HepG2 (cell line): Measurements from ENCODE around the gene IQCE. TPM values are rescaled to one million over a fixed set of nuclear protein-coding genes. Genes with fewer than 3 reads are reported as not detected.

ENCODE experiments used
- AGO2 ChIP-seq: fragments of 200-400 bp; formaldehyde crosslinking; optimal IDR thresholded peaks from 2 replicates; pipeline ENCODE3; 2017; ENCODE audit warnings: mild to moderate bottlenecking, low read depth, low read length, moderate library complexity
- CBFB ChIP-seq: sonication (generic); formaldehyde crosslinking; IDR thresholded peaks from 2 replicates; pipeline ENCODE4 v1.4.0; 2020; ENCODE audit warnings: missing genetic modification reagents
- ETV5 ChIP-seq: IDR thresholded peaks from 2 replicates; pipeline ENCODE4 v1.6.1; 2018; ENCODE audit warnings: missing biosample characterization, missing genetic modification reagents, inconsistent platforms, borderline replicate concordance
- KAT7 ChIP-seq: IDR thresholded peaks from 2 replicates; pipeline ENCODE4 v1.6.1; 2018; ENCODE audit warnings: borderline replicate concordance, missing compliant biosample characterization
- KLF13 ChIP-seq: sonication (generic); formaldehyde crosslinking; IDR thresholded peaks from 2 replicates; pipeline ENCODE4 v1.4.0; 2020; ENCODE audit warnings: mild to moderate bottlenecking, missing genetic modification reagents
- NPAS2 ChIP-seq: sonication (generic); formaldehyde crosslinking; IDR thresholded peaks from 2 replicates; pipeline ENCODE4 v1.8.0; 2022; ENCODE audit warnings: mild to moderate bottlenecking, missing genetic modification reagents, borderline replicate concordance
- RFXANK ChIP-seq: IDR thresholded peaks from 2 replicates; pipeline ENCODE4 v1.6.1; 2016
- SMAD1 ChIP-seq: sonication (generic); formaldehyde crosslinking; IDR thresholded peaks from 2 replicates; pipeline ENCODE4 v1.4.0; 2020; ENCODE audit warnings: missing genetic modification reagents, low read depth, mild to moderate bottlenecking, borderline replicate concordance
- ZMYM2 ChIP-seq: sonication (generic); formaldehyde crosslinking; IDR thresholded peaks from 2 replicates; pipeline ENCODE4 v1.8.0; 2022; ENCODE audit warnings: mild to moderate bottlenecking, missing genetic modification reagents
- ZNF33A ChIP-seq: sonication (generic); formaldehyde crosslinking; IDR thresholded peaks from 2 replicates; pipeline ENCODE4 v1.5.1; 2020; ENCODE audit warnings: missing genetic modification reagents, mild to moderate bottlenecking, moderate library complexity, borderline replicate concordance
- ZNF510 ChIP-seq: sonication (generic); formaldehyde crosslinking; IDR thresholded peaks from 2 replicates; pipeline ENCODE4 v1.4.0; 2020; ENCODE audit warnings: low read depth, mild to moderate bottlenecking, missing genetic modification reagents
- ZNF670 ChIP-seq: sonication (generic); formaldehyde crosslinking; IDR thresholded peaks from 2 replicates; pipeline ENCODE4 v1.8.0; 2022; ENCODE audit warnings: mild to moderate bottlenecking, missing genetic modification reagents, borderline replicate concordance
- ZNF768 ChIP-seq: sonication (generic); formaldehyde crosslinking; IDR thresholded peaks from 2 replicates; pipeline ENCODE4 v1.4.0; 2020; ENCODE audit warnings: missing genetic modification reagents
- polyA plus RNA-seq, 8 experiments: library from polyadenylated mRNA; depleted of rRNA in 3 of 8; stranded (reverse) in 7 of 8; unstranded in 1 of 8; fragments of >200 nt; fragmentation: Illumina TruSeq in 4 of 8; extraction: Trizol in 4 of 8; gene quantifications; 2 replicates each; pipeline versions ENCODE4 v1.2.1 to v1.2.3, GENCODE V29; 2011 to 2016; ENCODE audit warnings: low read depth in 4 of 8, missing spikeins in 1 of 8, mixed read lengths in 1 of 8; ENCODE audit not compliant: insufficient read depth in 1 of 8
- total RNA-seq, 5 experiments: library from RNA; depleted of rRNA; stranded (reverse); fragments of >200 nt; fragmentation: Illumina TruSeq; extraction: Trizol; gene quantifications; 2 replicates each; pipeline ENCODE4 v1.2.3, GENCODE V29; 2016; ENCODE audit warnings: low read depth in 1 of 5
- TF ChIP-seq, protein P1 (sequence below): sonication (generic); formaldehyde crosslinking; IDR thresholded peaks from 2 replicates; pipeline ENCODE4 v1.4.0; 2020; ENCODE audit warnings: missing genetic modification reagents
- TF ChIP-seq, protein P2 (sequence below): sonication (generic); formaldehyde crosslinking; IDR thresholded peaks from 2 replicates; pipeline ENCODE4 v1.4.0; 2020; ENCODE audit warnings: low read depth, missing genetic modification reagents
- TF ChIP-seq, protein P3 (sequence below): sonication (generic); formaldehyde crosslinking; IDR thresholded peaks from 2 replicates; pipeline ENCODE4 v1.4.0; 2020; ENCODE audit warnings: missing genetic modification reagents, borderline replicate concordance
- TF ChIP-seq, protein P4 (sequence below): sonication (generic); formaldehyde crosslinking; IDR thresholded peaks from 2 replicates; pipeline ENCODE4 v1.8.1; 2023; ENCODE audit warnings: missing genetic modification reagents, inconsistent platforms, borderline replicate concordance

The IQCE gene
- total and polyA plus RNA-seq, 2 of the 13 experiments (the other 11 are each of a cell fraction or from before 2014, with no cell fraction given) = 1.5 to 2.5 TPM

DNA sequence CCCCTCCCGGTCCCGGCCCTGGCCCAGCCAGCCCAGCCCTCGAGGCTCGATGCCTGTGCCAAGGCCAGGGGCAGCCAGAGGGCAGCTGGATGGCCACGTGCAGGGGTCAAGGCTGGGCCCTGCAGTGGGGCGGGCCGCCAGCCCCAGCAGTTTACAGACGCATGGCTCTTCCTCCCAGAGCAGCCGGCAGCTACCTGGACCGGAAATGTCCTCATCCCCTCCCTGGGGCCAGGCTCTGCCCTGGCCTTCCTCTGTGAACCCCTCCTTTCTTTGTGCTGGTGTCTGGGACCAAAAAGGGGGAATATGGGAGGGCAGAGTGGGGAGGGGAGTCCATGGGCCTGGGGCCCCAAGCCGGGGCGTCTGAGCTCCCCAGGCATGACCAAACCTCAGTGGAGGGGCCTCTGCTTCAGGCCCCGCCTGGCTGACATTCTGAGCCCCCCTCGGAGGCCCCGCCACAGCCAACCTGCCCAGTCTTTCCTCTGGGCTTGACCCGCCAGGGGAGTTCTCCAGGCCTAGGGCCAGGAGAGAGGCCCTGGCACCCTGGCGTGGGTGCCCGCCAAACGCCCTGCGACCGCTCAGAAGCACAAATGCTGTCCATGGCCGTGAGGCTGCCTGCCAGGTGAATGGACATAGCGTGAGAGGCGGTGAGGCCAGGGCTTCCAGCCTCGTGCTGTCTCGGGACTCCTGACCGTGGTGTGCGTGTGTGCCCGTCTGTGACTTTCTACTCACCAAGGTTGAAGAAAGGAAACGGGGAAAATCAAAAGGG lies 104.5 kb downstream of the IQCE start (continued):
- peak; percentile 79 for TF ChIP-seq CBFB (CRISPR knock-in tag)
- TF ChIP-seq, protein P1, sequence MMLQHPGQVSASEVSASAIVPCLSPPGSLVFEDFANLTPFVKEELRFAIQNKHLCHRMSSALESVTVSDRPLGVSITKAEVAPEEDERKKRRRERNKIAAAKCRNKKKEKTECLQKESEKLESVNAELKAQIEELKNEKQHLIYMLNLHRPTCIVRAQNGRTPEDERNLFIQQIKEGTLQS = peak; percentile 51; the same call in 1 of the 2 replicates
- peak; percentile 96 for TF ChIP-seq AGO2
- TF ChIP-seq, protein P2, sequence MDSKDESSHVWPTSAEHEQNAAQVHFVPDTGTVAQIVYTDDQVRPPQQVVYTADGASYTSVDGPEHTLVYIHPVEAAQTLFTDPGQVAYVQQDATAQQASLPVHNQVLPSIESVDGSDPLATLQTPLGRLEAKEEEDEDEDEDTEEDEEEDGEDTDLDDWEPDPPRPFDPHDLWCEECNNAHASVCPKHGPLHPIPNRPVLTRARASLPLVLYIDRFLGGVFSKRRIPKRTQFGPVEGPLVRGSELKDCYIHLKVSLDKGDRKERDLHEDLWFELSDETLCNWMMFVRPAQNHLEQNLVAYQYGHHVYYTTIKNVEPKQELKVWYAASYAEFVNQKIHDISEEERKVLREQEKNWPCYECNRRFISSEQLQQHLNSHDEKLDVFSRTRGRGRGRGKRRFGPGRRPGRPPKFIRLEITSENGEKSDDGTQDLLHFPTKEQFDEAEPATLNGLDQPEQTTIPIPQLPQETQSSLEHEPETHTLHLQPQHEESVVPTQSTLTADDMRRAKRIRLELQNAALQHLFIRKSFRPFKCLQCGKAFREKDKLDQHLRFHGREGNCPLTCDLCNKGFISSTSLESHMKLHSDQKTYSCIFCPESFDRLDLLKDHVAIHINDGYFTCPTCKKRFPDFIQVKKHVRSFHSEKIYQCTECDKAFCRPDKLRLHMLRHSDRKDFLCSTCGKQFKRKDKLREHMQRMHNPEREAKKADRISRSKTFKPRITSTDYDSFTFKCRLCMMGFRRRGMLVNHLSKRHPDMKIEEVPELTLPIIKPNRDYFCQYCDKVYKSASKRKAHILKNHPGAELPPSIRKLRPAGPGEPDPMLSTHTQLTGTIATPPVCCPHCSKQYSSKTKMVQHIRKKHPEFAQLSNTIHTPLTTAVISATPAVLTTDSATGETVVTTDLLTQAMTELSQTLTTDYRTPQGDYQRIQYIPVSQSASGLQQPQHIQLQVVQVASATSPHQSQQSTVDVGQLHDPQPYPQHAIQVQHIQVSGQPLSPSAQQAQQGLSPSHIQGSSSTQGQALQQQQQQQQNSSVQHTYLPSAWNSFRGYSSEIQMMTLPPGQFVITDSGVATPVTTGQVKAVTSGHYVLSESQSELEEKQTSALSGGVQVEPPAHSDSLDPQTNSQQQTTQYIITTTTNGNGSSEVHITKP (CRISPR knock-in tag) = peak; percentile 71
- TF ChIP-seq, protein P3, sequence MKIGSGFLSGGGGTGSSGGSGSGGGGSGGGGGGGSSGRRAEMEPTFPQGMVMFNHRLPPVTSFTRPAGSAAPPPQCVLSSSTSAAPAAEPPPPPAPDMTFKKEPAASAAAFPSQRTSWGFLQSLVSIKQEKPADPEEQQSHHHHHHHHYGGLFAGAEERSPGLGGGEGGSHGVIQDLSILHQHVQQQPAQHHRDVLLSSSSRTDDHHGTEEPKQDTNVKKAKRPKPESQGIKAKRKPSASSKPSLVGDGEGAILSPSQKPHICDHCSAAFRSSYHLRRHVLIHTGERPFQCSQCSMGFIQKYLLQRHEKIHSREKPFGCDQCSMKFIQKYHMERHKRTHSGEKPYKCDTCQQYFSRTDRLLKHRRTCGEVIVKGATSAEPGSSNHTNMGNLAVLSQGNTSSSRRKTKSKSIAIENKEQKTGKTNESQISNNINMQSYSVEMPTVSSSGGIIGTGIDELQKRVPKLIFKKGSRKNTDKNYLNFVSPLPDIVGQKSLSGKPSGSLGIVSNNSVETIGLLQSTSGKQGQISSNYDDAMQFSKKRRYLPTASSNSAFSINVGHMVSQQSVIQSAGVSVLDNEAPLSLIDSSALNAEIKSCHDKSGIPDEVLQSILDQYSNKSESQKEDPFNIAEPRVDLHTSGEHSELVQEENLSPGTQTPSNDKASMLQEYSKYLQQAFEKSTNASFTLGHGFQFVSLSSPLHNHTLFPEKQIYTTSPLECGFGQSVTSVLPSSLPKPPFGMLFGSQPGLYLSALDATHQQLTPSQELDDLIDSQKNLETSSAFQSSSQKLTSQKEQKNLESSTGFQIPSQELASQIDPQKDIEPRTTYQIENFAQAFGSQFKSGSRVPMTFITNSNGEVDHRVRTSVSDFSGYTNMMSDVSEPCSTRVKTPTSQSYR (CRISPR knock-in tag) = no peak; the same call in 1 of the 2 replicates
- no peak for TF ChIP-seq ZNF768 (CRISPR knock-in tag)
- no peak for TF ChIP-seq RFXANK (CRISPR knock-in tag)
- peak; percentile 96 for TF ChIP-seq ETV5 (CRISPR knock-in tag)
- peak; percentile 87 for TF ChIP-seq ZMYM2 (CRISPR knock-in tag)
- no peak for TF ChIP-seq ZNF33A
- peak; percentile 99 for TF ChIP-seq NPAS2 (CRISPR knock-in tag)
- TF ChIP-seq KLF13 (CRISPR knock-in tag) = no peak
- TF ChIP-seq KAT7 (CRISPR knock-in tag) = peak; percentile 63; the same call in 1 of the 2 replicates
- no peak for TF ChIP-seq ZNF510
- TF ChIP-seq SMAD1 = peak; percentile 52; the same call in 1 of the 2 replicates
- TF ChIP-seq, protein P4, sequence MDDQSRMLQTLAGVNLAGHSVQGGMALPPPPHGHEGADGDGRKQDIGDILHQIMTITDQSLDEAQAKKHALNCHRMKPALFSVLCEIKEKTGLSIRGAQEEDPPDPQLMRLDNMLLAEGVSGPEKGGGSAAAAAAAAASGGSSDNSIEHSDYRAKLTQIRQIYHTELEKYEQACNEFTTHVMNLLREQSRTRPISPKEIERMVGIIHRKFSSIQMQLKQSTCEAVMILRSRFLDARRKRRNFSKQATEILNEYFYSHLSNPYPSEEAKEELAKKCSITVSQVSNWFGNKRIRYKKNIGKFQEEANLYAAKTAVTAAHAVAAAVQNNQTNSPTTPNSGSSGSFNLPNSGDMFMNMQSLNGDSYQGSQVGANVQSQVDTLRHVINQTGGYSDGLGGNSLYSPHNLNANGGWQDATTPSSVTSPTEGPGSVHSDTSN (CRISPR knock-in tag) = no peak
- 0 out of 2 replicates have a peak, but pooled peaks have one; percentile 43 for TF ChIP-seq ZNF670
